Sigmoid colon (tissue), 7 donors: Measurements from ENCODE around the gene MAPRE2. TPM values are rescaled to one million over a fixed set of nuclear protein-coding genes. Genes with fewer than 3 reads are reported as not detected.

ENCODE experiments used
- DNase-seq: peaks from one replicate; pipeline ENCODE4 v3.0.0-alpha.2; 2019
- H3K27ac ChIP-seq, 4 donors: fragments of 200-600 bp; sonication (generic); one replicate each; pipeline ENCODE4 v1.5.1; 2016 to 2019; ENCODE audit warnings: mild to moderate bottlenecking in 1 of 4
- H3K27me3 ChIP-seq, 3 donors: fragments of 200-600 bp; sonication (generic); one replicate each; pipeline ENCODE4 v1.5.1; 2019; ENCODE audit warnings: mild to moderate bottlenecking in 1 of 3
- H3K36me3 ChIP-seq, 4 donors: fragments of 200-600 bp; sonication (generic); one replicate each; pipeline ENCODE4 v1.5.1; 2016 to 2019
- H3K4me1 ChIP-seq, 4 donors: fragments of 200-600 bp; sonication (generic); one replicate each; pipeline ENCODE4 v1.5.1; 2017 to 2019
- H3K4me3 ChIP-seq, 4 donors: fragments of 200-600 bp; sonication (generic); one replicate each; pipeline ENCODE4 v1.5.1; 2017 to 2019; ENCODE audit warnings: mild to moderate bottlenecking in 2 of 4, moderate library complexity in 1 of 4
- H3K9me3 ChIP-seq, 4 donors: fragments of 200-600 bp in 3 of 4; sonication (generic) in 3 of 4; one replicate each; pipeline versions ENCODE4 v1.5.1 to v1.6.1; 2013 to 2019
- CTCF ChIP-seq, 4 experiments: fragments of 450-650 bp in 3 of 4; fragments of 200-600 bp in 1 of 4; IDR thresholded peaks; one replicate each; pipeline ENCODE4 v1.5.1; 2016 to 2019; ENCODE audit warnings: antibody characterized with exemption in 4 of 4, mild to moderate bottlenecking in 3 of 4, moderate library complexity in 2 of 4
- EP300 ChIP-seq, 4 donors: sonication (generic); formaldehyde crosslinking; IDR thresholded peaks; one replicate each; pipeline ENCODE4 v1.6.1; 2017; ENCODE audit warnings: antibody characterized with exemption in 4 of 4
- POLR2A ChIP-seq, 2 donors: fragments of 450-650 bp; IDR thresholded peaks; one replicate each; pipeline ENCODE4 v1.6.1; 2016; ENCODE audit warnings: antibody characterized with exemption in 2 of 2, mild to moderate bottlenecking in 2 of 2, moderate library complexity in 2 of 2
- POLR2AphosphoS5 ChIP-seq, 4 donors: sonication (generic); formaldehyde crosslinking; IDR thresholded peaks; one replicate each; pipeline ENCODE4 v1.6.1; 2017; ENCODE audit warnings: antibody characterized with exemption in 4 of 4
- WGBS, 2 donors: extraction: QIAGEN DNeasy Blood & Tissue Kit; methylation state at CpG; one replicate each; pipeline ENCODE4 v1.1.7; 2013; 5-methylcytosine and 5-hydroxymethylcytosine counted together
- intact Hi-C: fragments of 100-400 bp; cut with DNase I; formaldehyde crosslinking; loops from one replicate; pipeline ENCODE4 v1.15.1; 2023
- polyA plus RNA-seq, 3 donors: library from polyadenylated mRNA; stranded (reverse); fragments of 200-250 nt; gene quantifications; one replicate each; pipeline ENCODE4 v1.2.3, GENCODE V29; 2013
- total RNA-seq, 4 donors: library from RNA; depleted of rRNA; stranded (reverse); fragments of >200 nt; gene quantifications; one replicate each; pipeline ENCODE4 v1.1.0, GENCODE V29; 2016
- donor health status: healthy with polysubstance abuse.
- donor health status: Bipolar disorder and iron deficiency.
- donor health status: healthy.

Gene MAPRE2
- total and polyA plus RNA-seq, 7 donors, result 14.0 to 31.6 (median 21.0) TPM

GRCh38 chr18:34998661-34999060 lies 42.6 kb upstream of the MAPRE2 start:
- no peaks in the 10 kb centered on the region for H3K36me3 ChIP-seq
- H3K4me3 ChIP-seq, result no peak overlapping the region
- H3K27ac ChIP-seq, result no peak overlapping the region
- no peak for DNase-seq
- peaks cover 0 to 4% (median 0%) of the 10 kb centered on the region in 4 donors for H3K4me1 ChIP-seq
- no peaks in the 10 kb centered on the region for H3K9me3 ChIP-seq
- no peaks in the 10 kb centered on the region for H3K27me3 ChIP-seq
- intact Hi-C loops, result no loop called here
- 87 to 90% methylated on average over 4 of the region's 4 CpGs for WGBS, 2 donors
- TF ChIP-seq CTCF (IDR thresholded peaks at IDR 0.05), result no peak
- no peak for TF ChIP-seq POLR2AphosphoS5 (IDR thresholded peaks at IDR 0.05)
- TF ChIP-seq POLR2A (IDR thresholded peaks at IDR 0.05), result no peak
- no peak for TF ChIP-seq EP300 (IDR thresholded peaks at IDR 0.05)

- DNase-seq, result no peak
- WGBS, 2 donors, result 72 to 86% methylated on average over 4 of the region's 4 CpGs
- Histone ChIP-seq H3K9me3 (no peaks in the 10 kb centered on the region), H3K4me3 (no peak overlapping the region), H3K4me1 (peaks cover 0 to 4% (median 0%) of the 10 kb centered on the region in 4 donors), H3K27me3 (no peaks in the 10 kb centered on the region), H3K36me3 (no peaks in the 10 kb centered on the region), H3K27ac (no peak overlapping the region)
- no peak for TF ChIP-seq CTCF (IDR thresholded peaks at IDR 0.05)
- no peak for TF ChIP-seq POLR2A (IDR thresholded peaks at IDR 0.05)
- TF ChIP-seq EP300 (IDR thresholded peaks at IDR 0.05), result no peak
- TF ChIP-seq POLR2AphosphoS5 (IDR thresholded peaks at IDR 0.05), result no peak
- intact Hi-C loops, result no loop called here
These were observed 41.4 kb upstream of the MAPRE2 start for GRCh38 chr18:34999756-35000289.

- Histone ChIP-seq H3K27me3 (no peaks in the 10 kb centered on the region), H3K36me3 (no peaks in the 10 kb centered on the region), H3K4me1 (peaks cover 0 to 4% (median 0%) of the 10 kb centered on the region in 4 donors), H3K9me3 (no peaks in the 10 kb centered on the region), H3K4me3 (no peak overlapping the region), H3K27ac (no peak overlapping the region)
- intact Hi-C loops, result no loop called here
- no peak for DNase-seq
- no peak for TF ChIP-seq EP300 (IDR thresholded peaks at IDR 0.05)
- no peak for TF ChIP-seq POLR2AphosphoS5 (IDR thresholded peaks at IDR 0.05)
- TF ChIP-seq POLR2A (IDR thresholded peaks at IDR 0.05), result no peak
- TF ChIP-seq CTCF (IDR thresholded peaks at IDR 0.05), result no peak
- WGBS, 2 donors, result 79% methylated on average over 3 of the region's 3 CpGs
These were observed 40.8 kb upstream of the MAPRE2 start for GRCh38 chr18:35000457-35000856.

- peaks cover 0 to 4% (median 0%) of the 10 kb centered on the region in 4 donors for H3K4me1 ChIP-seq
- 15 to 68% methylated on average over 2 of the region's 2 CpGs for WGBS, 2 donors
- no peak for DNase-seq
- H3K27me3 ChIP-seq, result no peaks in the 10 kb centered on the region
- no peaks in the 10 kb centered on the region for H3K36me3 ChIP-seq
- TF ChIP-seq POLR2A (IDR thresholded peaks at IDR 0.05) (no peak), POLR2AphosphoS5 (IDR thresholded peaks at IDR 0.05) (no peak), CTCF (IDR thresholded peaks at IDR 0.05) (no peak)
- H3K9me3 ChIP-seq, result no peaks in the 10 kb centered on the region
- no peak overlapping the region for H3K4me3 ChIP-seq
- no peak overlapping the region for H3K27ac ChIP-seq
- intact Hi-C loops, result no loop called here
These were observed 39.1 kb upstream of the MAPRE2 start for GRCh38 chr18:35002120-35002519.
